GM19467 (cell line): Measurements from ENCODE around the gene AUP1.

Experiments used
- ATAC-seq: cut with Tn5 transposase; IDR thresholded peaks from one replicate; pipeline ENCODE4 v1.9.1; 2021; ENCODE audit warnings: mild to moderate bottlenecking, moderate library complexity; ENCODE audit not compliant: unreplicated experiment

Gene AUP1

GRCh38 chr2:74537140-74537539 lies 7.6 kb upstream of the AUP1 start:
- ATAC-seq, result no peak

- no peak for ATAC-seq
Observed at GRCh38 chr2:74536166-74536950, 6.9 kb upstream of the AUP1 start.

DNA sequence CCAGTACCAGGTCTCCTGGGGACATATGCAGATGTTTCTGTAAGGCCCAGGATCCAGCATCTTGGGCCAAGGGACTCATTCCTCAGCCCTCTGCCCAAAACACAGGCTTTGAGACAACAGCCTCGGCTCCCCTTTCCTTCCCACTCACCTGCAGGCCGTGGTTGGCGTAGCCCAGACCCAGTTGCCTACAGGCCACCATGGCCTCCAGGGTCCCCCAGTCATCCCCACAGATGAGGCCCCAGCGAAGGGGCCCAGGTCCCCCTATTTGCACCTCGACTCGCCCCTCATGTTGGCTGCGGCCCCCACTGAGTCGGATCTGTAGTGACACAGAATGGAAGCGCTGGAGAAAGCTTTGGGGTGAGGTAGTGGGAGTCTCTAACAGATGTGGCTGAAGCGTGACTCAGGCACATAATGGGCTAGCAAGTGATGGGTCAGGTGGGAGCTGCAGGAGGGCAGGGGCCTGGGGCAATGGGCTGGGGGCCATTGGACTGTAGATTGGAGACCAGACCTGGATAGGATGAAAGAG lies 6.0 kb upstream of the AUP1 start:
- ATAC-seq, result no peak

- no peak for ATAC-seq
Observed at GRCh38 chr2:74534411-74534810, 4.9 kb upstream of the AUP1 start.

- no peak for ATAC-seq
Observed at GRCh38 chr2:74533464-74533863, 4.0 kb upstream of the AUP1 start.

DNA sequence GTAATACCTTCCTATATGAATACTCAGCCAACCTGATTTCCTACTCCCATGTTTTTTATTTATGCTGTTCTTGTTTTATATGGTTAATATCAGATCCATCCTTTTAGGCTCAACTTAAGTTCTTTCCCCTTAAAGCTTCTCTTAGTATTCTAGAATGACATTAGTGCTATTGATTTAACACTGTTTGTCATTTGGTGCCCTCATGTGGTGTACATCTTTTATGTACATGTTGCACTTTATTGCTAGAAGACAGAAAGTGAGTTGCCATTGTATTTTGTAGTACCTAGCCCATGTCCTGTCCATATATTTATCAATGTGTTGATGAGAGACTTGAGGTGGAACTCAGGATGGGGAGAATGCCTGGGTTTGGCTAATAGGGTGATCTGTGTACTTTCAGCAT lies 2.7 kb upstream of the AUP1 start:
- no peak for ATAC-seq

- no peak for ATAC-seq
Observed at GRCh38 chr2:74531666-74532065, 2.2 kb upstream of the AUP1 start.

DNA sequence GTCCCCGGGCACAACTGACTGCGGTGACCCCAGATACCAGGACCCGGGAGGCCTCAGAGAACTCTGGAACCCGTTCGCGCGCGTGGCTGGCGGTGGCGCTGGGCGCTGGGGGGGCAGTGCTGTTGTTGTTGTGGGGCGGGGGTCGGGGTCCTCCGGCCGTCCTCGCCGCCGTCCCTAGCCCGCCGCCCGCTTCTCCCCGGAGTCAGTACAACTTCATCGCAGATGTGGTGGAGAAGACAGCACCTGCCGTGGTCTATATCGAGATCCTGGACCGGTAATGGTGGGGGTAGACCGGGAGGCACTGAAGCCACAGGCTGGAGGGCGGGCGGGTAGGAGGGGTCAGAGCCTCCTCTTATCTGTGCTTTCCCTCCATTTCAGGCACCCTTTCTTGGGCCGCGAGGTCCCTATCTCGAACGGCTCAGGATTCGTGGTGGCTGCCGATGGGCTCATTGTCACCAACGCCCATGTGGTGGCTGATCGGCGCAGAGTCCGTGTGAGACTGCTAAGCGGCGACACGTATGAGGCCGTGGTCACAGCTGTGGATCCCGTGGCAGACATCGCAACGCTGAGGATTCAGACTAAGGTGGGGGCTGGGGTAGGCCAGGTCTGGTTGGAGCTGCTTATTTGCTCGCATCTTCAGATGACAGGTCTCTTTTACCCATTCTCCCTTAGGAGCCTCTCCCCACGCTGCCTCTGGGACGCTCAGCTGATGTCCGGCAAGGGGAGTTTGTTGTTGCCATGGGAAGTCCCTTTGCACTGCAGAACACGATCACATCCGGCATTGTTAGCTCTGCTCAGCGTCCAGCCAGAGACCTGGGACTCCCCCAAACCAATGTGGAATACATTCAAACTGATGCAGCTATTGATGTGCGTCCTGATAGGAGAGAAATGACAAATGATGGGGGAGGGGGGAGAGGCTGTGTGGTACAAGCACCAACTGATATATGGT lies 1.0 kb upstream of the AUP1 start:
- no peak for ATAC-seq

DNA sequence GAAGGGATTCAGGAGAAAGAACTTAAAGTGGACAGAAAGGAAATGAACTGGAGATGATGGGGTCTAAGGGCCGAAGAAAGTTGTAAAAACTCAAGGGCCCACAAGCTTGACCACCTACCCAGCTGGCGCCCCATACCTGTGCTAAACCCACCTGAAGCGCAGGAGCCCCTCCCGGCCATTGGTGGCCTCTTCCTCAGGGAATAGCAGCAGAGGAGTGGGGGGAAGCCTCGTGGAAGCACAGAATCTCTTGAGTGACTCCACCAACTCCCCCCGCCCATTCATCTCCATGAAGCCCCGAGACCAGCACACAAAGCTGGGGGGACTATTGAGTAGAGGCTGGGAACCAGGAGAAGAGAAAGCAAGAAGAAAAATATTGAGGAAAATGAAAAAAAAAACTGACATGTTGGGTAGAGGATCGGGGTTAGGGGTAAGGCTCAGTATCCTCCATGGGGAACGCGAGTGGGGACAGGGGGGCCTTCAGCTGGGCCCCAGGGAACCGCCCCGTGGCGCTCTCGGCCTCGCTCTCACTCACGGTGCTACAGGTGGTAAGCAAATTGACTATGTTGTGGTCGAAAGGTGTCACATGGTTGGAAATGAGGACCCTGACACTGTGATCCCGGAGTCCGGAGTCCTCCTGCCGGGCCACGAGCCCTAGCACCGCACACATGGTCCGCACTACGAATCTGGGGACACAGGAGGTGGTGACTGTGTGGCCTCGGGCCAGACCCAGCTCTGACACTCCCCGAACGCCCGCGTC lies 728 bp downstream of the AUP1 start:
- peak; percentile 2 for ATAC-seq

- no peak for ATAC-seq
Observed at GRCh38 chr2:74527741-74528140, 1.8 kb downstream of the AUP1 start.

DNA sequence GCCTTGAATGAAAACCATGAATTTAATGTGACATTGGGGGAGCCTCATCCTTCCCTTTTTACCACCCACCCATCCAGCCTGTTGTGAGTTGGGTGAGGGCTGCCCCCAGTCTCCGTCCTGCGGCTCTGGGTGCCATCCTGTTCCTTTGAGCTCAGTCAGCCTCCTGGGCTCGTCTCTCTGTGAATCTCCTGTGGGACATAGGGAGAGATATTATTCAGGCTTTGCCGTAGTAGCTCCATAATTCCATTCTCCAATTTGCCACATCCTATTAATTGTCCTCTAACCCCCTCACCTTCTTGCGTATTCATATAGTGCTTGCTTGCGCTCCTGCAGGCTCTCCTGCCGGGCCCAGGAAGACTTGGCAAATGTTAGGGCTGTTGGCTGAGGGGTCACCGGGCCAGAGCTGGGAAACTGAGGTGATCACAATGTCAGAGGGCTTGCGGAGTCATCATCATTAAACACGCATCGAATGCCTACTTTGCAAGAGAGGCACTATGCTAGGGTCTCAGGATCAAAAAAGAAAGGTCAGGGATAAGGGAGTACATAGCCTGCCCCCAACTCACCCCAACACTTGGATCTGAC lies 2.8 kb downstream of the AUP1 start:
- ATAC-seq, result no peak

GRCh38 chr2:74525717-74526648 lies 3.5 kb downstream of the AUP1 start, which contains the start of gene DQX1:
DQX1 (minus strand) TSS chr2:74526231; CDS start chr2:74525729, 502 bp downstream.
- ATAC-seq, result no peak

DNA sequence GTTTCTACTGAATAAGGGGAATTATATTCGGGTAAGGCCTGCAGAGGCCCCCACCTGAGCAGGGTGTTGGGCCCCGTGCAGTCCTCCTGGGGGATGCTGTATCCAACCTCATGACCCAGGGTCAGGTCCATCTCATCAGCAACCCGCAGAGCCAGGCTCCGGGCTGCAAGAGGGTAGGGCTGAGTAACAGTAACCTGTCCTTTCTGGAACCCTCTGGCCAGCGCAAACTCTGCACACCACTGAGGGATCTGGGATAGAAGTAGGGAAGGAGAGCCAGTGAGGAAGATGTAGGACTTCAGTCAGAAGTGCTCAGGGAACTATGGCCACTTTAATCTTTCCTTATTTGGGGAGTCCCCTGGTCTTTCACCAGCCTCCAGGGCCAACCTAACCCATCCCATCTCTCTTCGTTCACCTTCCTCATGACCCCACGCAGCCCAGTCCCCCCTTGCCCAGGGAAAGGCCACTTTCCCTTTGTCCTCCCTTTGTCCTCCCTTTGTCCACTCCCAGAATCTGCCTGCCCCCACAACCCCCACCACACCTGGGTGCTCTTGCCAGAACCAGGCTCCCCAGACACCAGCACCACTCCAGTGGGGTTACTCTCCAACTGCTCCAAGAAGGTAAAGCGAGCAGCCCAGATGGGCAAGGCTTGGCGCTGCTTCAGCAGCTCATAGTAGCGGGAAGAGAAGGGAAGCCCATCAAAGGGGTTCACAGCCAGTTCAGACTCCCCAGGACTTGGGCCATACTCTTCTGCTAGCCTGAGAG lies 4.4 kb downstream of the AUP1 start:
- ATAC-seq, result no peak

GRCh38 chr2:74524005-74524404 lies 5.5 kb downstream of the AUP1 start:
- no peak for ATAC-seq

DNA sequence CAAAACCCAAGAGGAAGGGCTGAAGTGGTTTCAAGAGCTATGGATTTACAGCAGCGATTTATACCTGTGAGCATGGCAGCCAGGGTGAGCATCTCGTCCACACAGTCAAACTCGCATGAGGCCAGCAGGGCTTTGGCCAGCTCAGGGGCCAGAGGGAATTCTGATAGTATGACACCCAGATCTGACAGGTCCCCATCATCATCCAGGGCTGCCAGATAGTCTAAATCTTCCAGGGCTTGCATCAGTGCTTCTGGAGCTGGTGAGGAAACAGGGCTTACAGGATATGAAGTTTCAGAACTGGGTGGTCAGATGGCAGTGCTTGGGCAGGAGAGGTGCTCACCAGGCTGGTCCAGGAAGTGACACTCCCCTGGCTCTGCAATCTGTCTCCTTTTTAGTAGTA lies 7.0 kb downstream of the AUP1 start:
- ATAC-seq, result no peak

- ATAC-seq, result no peak
Observed at GRCh38 chr2:74516650-74517049, 12.9 kb downstream of the AUP1 start.

DNA sequence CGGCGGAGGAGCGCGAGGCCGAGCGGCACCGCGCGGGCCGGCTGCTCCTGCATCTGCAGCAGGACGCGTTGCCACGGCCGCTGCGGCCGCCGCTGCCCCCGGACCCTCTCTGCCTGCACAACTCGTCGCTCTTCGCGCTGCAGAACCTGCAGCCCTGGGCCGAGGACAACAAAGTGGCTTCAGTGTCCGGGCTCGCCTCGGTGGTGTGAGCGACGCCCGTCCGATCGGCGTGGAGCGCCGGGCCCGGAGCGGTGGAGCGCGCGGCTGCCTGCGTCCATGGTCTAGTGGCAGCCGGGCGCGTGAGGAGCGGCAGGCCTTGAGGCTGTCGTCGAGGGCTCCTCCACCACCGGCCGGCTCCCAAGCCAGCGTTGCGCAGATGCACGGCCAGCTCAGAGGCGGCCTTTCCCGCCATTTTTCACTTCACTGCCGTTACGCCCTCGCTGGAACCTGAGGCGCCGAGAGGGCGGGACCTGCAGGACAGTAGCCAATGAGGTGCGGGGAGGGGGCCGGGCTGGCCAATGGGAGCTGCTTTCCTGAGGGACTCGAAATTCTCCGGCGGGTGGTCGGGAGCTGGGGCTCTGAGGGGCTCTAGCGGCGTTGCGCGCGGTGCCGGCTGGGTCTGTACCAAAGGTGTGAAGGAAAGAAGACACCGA lies 13.4 kb downstream of the AUP1 start:
- peak; percentile 61 for ATAC-seq

GRCh38 chr2:74515271-74515980 lies 14.1 kb downstream of the AUP1 start:
- no peak for ATAC-seq
